ENCODE results near the gene SLC9A8.

- TF ChIP-seq CTCF (IDR thresholded peaks at IDR 0.05) (no peak), EZH2 (IDR thresholded peaks at IDR 0.05) (no peak)
These were observed 26.8 kb upstream of the SLC9A8 start for GRCh38 chr20:49785852-49786175.
